HepG2 (cell line): ENCODE data around the gene THSD4. TPM values are rescaled to one million over a fixed set of nuclear protein-coding genes. Genes with fewer than 3 reads are reported as not detected.

Source experiments
- AGO1 ChIP-seq: fragments of 200-400 bp; formaldehyde crosslinking; IDR thresholded peaks from 2 replicates; pipeline ENCODE4 v1.6.1; 2017; ENCODE audit warnings: mild to moderate bottlenecking, low read depth, low read length, moderate library complexity; ENCODE audit not compliant: poor library complexity, severe bottlenecking
- CBFB ChIP-seq: sonication (generic); formaldehyde crosslinking; IDR thresholded peaks from 2 replicates; pipeline ENCODE4 v1.4.0; 2020; ENCODE audit warnings: missing genetic modification reagents
- CENPT ChIP-seq: sonication (generic); formaldehyde crosslinking; IDR thresholded peaks from 2 replicates; pipeline ENCODE4 v1.8.0; 2022; ENCODE audit warnings: low read depth, mild to moderate bottlenecking, moderate library complexity, missing genetic modification reagents
- CSRNP1 ChIP-seq: sonication (generic); formaldehyde crosslinking; IDR thresholded peaks from 2 replicates; pipeline ENCODE4 v1.8.1; 2023; ENCODE audit warnings: mild to moderate bottlenecking, missing genetic modification reagents
- FOSL1 ChIP-seq: sonication (generic); formaldehyde crosslinking; IDR thresholded peaks from 2 replicates; pipeline ENCODE4 v1.9.0; 2021; ENCODE audit warnings: missing genetic modification reagents, borderline replicate concordance
- HIVEP1 ChIP-seq: sonication (generic); formaldehyde crosslinking; IDR thresholded peaks from 2 replicates; pipeline ENCODE4 v1.4.0; 2020; ENCODE audit warnings: mild to moderate bottlenecking, missing genetic modification reagents
- HMG20B ChIP-seq: conservative IDR thresholded peaks from 2 replicates; pipeline ENCODE4 v1.6.1; 2016; ENCODE audit warnings: missing genetic modification reagents, missing compliant biosample characterization
- NPAS2 ChIP-seq: sonication (generic); formaldehyde crosslinking; IDR thresholded peaks from 2 replicates; pipeline ENCODE4 v1.8.0; 2022; ENCODE audit warnings: mild to moderate bottlenecking, missing genetic modification reagents, borderline replicate concordance
- PRDM10 ChIP-seq: sonication (generic); formaldehyde crosslinking; IDR thresholded peaks from 2 replicates; pipeline ENCODE4 v1.4.0; 2020; ENCODE audit warnings: low read depth, missing genetic modification reagents
- SATB2 ChIP-seq: sonication (generic); formaldehyde crosslinking; IDR thresholded peaks from 2 replicates; pipeline ENCODE4 v1.5.0; 2020; ENCODE audit warnings: missing genetic modification reagents
- SRSF9 ChIP-seq: fragments of 200-400 bp; formaldehyde crosslinking; IDR thresholded peaks from 2 replicates; pipeline ENCODE4 v1.6.1; 2018; ENCODE audit warnings: borderline replicate concordance, mild to moderate bottlenecking, low read depth, low read length; ENCODE audit not compliant: insufficient read depth, poor library complexity, severe bottlenecking
- ZNF12 ChIP-seq: sonication (generic); formaldehyde crosslinking; IDR thresholded peaks from 2 replicates; pipeline ENCODE4 v1.5.0; 2020; ENCODE audit warnings: missing genetic modification reagents
- ZNF121 ChIP-seq: sonication (generic); formaldehyde crosslinking; IDR thresholded peaks from 2 replicates; pipeline ENCODE4 v1.5.0; 2020; ENCODE audit warnings: mild to moderate bottlenecking, missing genetic modification reagents
- ZNF142 ChIP-seq: sonication (generic); formaldehyde crosslinking; IDR thresholded peaks from 2 replicates; pipeline ENCODE4 v1.4.0; 2020; ENCODE audit warnings: missing genetic modification reagents
- ZNF230 ChIP-seq: sonication (generic); formaldehyde crosslinking; IDR thresholded peaks from 2 replicates; pipeline ENCODE4 v1.4.0; 2020; ENCODE audit warnings: mild to moderate bottlenecking, missing genetic modification reagents
- ZNF326 ChIP-seq: sonication (generic); formaldehyde crosslinking; IDR thresholded peaks from 2 replicates; pipeline ENCODE4 v1.4.0; 2020; ENCODE audit warnings: missing genetic modification reagents, borderline replicate concordance
- ZNF543 ChIP-seq: sonication (generic); formaldehyde crosslinking; IDR thresholded peaks from 2 replicates; pipeline ENCODE4 v1.4.0; 2020; ENCODE audit warnings: mild to moderate bottlenecking, missing genetic modification reagents
- ZNF878 ChIP-seq: sonication (generic); formaldehyde crosslinking; IDR thresholded peaks from 2 replicates; pipeline ENCODE4 v1.8.1; 2023; ENCODE audit warnings: mild to moderate bottlenecking, missing genetic modification reagents, moderate library complexity
- polyA plus RNA-seq, 8 experiments: library from polyadenylated mRNA; depleted of rRNA in 3 of 8; stranded (reverse) in 7 of 8; unstranded in 1 of 8; fragments of >200 nt; fragmentation: Illumina TruSeq in 4 of 8; extraction: Trizol in 4 of 8; gene quantifications; 2 replicates each; pipeline versions ENCODE4 v1.2.1 to v1.2.3, GENCODE V29; 2011 to 2016; ENCODE audit warnings: low read depth in 4 of 8, missing spikeins in 1 of 8, mixed read lengths in 1 of 8; ENCODE audit not compliant: insufficient read depth in 1 of 8
- total RNA-seq, 5 experiments: library from RNA; depleted of rRNA; stranded (reverse); fragments of >200 nt; fragmentation: Illumina TruSeq; extraction: Trizol; gene quantifications; 2 replicates each; pipeline ENCODE4 v1.2.3, GENCODE V29; 2016; ENCODE audit warnings: low read depth in 1 of 5

The THSD4 gene
- total and polyA plus RNA-seq, 2 of the 13 experiments (the other 11 are each of a cell fraction or from before 2014, with no cell fraction given): 0.07 to 0.21 TPM

- TF ChIP-seq CSRNP1 (no peak), AGO1 (no peak), ZNF543 (no peak), PRDM10 (CRISPR knock-in tag) (no peak), ZNF878 (no peak), CBFB (CRISPR knock-in tag) (no peak), SATB2 (CRISPR knock-in tag) (no peak), ZNF230 (no peak), FOSL1 (CRISPR knock-in tag) (no peak), ZNF12 (CRISPR knock-in tag) (no peak), CENPT (CRISPR knock-in tag) (no peak), NPAS2 (CRISPR knock-in tag) (no peak), SRSF9 (no peak), HMG20B (CRISPR knock-in tag) (0 out of 2 replicates have a peak, but pooled peaks have one; percentile 57), ZNF142 (no peak), ZNF326 (CRISPR knock-in tag) (no peak), ZNF121 (CRISPR knock-in tag) (no peak), HIVEP1 (CRISPR knock-in tag) (no peak)
These were observed 396.8 kb downstream of the THSD4 start (continued) for GRCh38 chr15:71511796-71512681.
